A375 (cell line): Measurements from ENCODE around the gene AKR1D1. TPM values are rescaled to one million over a fixed set of nuclear protein-coding genes. Genes with fewer than 3 reads are reported as not detected.

Source experiments
- small RNA-seq: library from RNA; depleted of rRNA; stranded (forward); fragments of <200 nt; gene quantifications from one replicate; pipeline ENCODE3, GENCODE V24; 2014
- total RNA-seq: library from RNA; depleted of rRNA; stranded (reverse); fragments of >200 nt; shearing (Covaris generic); gene quantifications from 2 replicates; pipeline ENCODE4 v1.2.3, GENCODE V29; 2014; rRNA removed

Gene AKR1D1
- total RNA-seq, result not detected in 2 replicates

DNA sequence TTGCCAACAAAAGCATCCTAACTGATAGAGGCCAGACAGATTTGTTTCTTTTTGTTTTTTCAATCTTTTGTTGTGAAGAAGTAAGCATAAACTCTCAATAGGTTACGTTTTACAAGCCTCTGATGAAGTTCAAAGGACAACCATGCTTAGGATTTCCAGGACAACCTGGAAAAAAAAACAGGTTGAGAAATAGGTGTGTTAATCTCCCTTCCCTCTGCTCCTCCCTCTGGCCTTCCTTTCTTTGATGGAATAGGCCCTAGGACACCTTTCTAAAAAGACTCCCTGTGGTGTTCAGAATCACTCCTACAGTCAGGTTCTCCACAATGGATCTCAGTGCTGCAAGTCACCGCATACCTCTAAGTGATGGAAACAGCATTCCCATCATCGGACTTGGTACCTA lies at the start of gene AKR1D1:
TSS of gene AKR1D1 (plus strand) at position 264 of the 400 bp plus-strand sequence. CDS start at position 324, 60 bp downstream.

Small RNA genes within 50 kb of the gene (small RNA-seq; reads per million reads assigned to genes)
- gene AC024082.2 (not detected), gene RN7SKP223 (not detected)

Other genes with a start within 250 kb of the AKR1D1 start
- gene DGKI, start 229.5 kb upstream of the AKR1D1 start, total RNA-seq, result under 0.01 and 0.24 TPM in 2 replicates
- 27.8 and 29.6 TPM in 2 replicates for gene CREB3L2, start 74.4 kb upstream of the AKR1D1 start, total RNA-seq